ENCODE results near the gene XYLT2. TPM values are rescaled to one million over a fixed set of nuclear protein-coding genes. Genes with fewer than 3 reads are reported as not detected.
A peak's percentile ranks its signal among the peaks of the same experiment; 100 is the strongest.

The XYLT2 gene
- total RNA-seq, 1 experiment from 2014 or later, result 26.4 TPM

- Histone ChIP-seq H3K79me2 (ENCODE audit: insufficient read depth, low read length) (no peaks in the 10 kb centered on the region), H3T11ph (ENCODE audit: low read length) (no peak overlapping the region), H3K56ac (ENCODE audit: insufficient read length, low read depth, low read length) (no peak overlapping the region), H2AFZ (ENCODE audit: low read length) (no peak overlapping the region), H3K4me1 (ENCODE audit: insufficient read depth, low read length) (peaks cover 2% of the 10 kb centered on the region; the same call in 1 of the 2 replicates), H3K27me3 (ENCODE audit: insufficient read depth, low read length) (no peaks in the 10 kb centered on the region; the same call in 1 of the 2 replicates), H3K4ac (ENCODE audit: low read depth, low read length) (no peak overlapping the region), H3K23ac (ENCODE audit: insufficient read length, low read depth, low read length) (no peak overlapping the region), H2BK120ac (ENCODE audit: low read depth, low read length, poor library complexity, severe bottlenecking) (no peak overlapping the region), H2BK5ac (ENCODE audit: insufficient read length, low read length) (no peak overlapping the region), H3K18ac (ENCODE audit: insufficient read length, low read depth, low read length) (no peak overlapping the region), H3K23me2 (ENCODE audit: insufficient read length, low read depth, low read length, poor library complexity, severe bottlenecking) (peaks cover 9% of the 10 kb centered on the region), H2AK5ac (ENCODE audit: insufficient read length, low read length) (no peak overlapping the region), H3K79me1 (ENCODE audit: insufficient read depth, low read depth, low read length, poor library complexity, severe bottlenecking) (no peaks in the 10 kb centered on the region), H4K5ac (ENCODE audit: insufficient read length, low read depth, low read length) (no peak overlapping the region), H3K27ac (ENCODE audit: insufficient read length, low read depth, low read length) (no peak overlapping the region), H2BK20ac (ENCODE audit: low read depth, low read length, poor library complexity, severe bottlenecking) (no peak overlapping the region), H3K9ac (ENCODE audit: extremely low read depth, insufficient read length, low read length) (no peak overlapping the region), H4K8ac (replicated peaks; ENCODE audit: insufficient read length, low read depth, low read length) (no peak overlapping the region), H3K9me3 (ENCODE audit: control insufficient read depth, low read depth, low read length) (no peaks in the 10 kb centered on the region), H2BK12ac (ENCODE audit: insufficient read length, low read depth, low read length) (no peak overlapping the region), H2BK15ac (ENCODE audit: low read depth, low read length) (no peak overlapping the region), H4K20me1 (ENCODE audit: control insufficient read depth, insufficient read depth, insufficient read length) (no peaks in the 10 kb centered on the region), H3K4me2 (ENCODE audit: insufficient read depth, insufficient read length, low read length) (no peak overlapping the region), H3K14ac (ENCODE audit: insufficient read depth, low read length) (no peak overlapping the region; the same call in 1 of the 2 replicates), H4K91ac (ENCODE audit: insufficient read length, low read depth, low read length) (no peak overlapping the region)
- H3K4me3 Mint-ChIP-seq, result no peak overlapping the region
- H3K4me1 Mint-ChIP-seq, result peaks cover 27 to 30% of the 10 kb centered on the region in 2 experiments
- H3K27me3 Mint-ChIP-seq (ENCODE audit: low read depth), result peaks cover 13% of the 10 kb centered on the region
- H3K27ac Mint-ChIP-seq, result no peak overlapping the region
- peak; percentile 21 for DNase-seq
- no peaks in the 10 kb centered on the region; a peak in 1 of 5 replicates for H3K9me3 Mint-ChIP-seq
- no CpG with 5 or more reads among the region's 5 CpGs for WGBS (ENCODE audit: extremely low coverage, insufficient read length, low lambda C conversion rate)
- no peak for TF ChIP-seq CTCF (conservative IDR thresholded peaks at IDR 0.05)
- peaks cover 10 to 16% (median 14%) of the 10 kb centered on the region in 3 experiments; a peak in 6 of 7 replicates for H3K36me3 Mint-ChIP-seq (ENCODE audit: insufficient read depth in 1 of 3, low read depth in 3 of 3)
These were observed 3.3 kb downstream of the XYLT2 start for GRCh38 chr17:50349243-50349600.
